GM21737 (cell line): Measurements from ENCODE around the gene TSKS.
"Not testable (repeated sequence)": the region's sequence is repeated elsewhere in the genome, so short reads cannot be mapped to it uniquely, and the experiment has no call there.

Source experiments
- ATAC-seq: cut with Tn5 transposase; IDR thresholded peaks from one replicate; pipeline ENCODE4 v1.9.1; 2021; ENCODE audit warnings: mild to moderate bottlenecking, moderate library complexity; ENCODE audit not compliant: unreplicated experiment

Gene TSKS

DNA sequence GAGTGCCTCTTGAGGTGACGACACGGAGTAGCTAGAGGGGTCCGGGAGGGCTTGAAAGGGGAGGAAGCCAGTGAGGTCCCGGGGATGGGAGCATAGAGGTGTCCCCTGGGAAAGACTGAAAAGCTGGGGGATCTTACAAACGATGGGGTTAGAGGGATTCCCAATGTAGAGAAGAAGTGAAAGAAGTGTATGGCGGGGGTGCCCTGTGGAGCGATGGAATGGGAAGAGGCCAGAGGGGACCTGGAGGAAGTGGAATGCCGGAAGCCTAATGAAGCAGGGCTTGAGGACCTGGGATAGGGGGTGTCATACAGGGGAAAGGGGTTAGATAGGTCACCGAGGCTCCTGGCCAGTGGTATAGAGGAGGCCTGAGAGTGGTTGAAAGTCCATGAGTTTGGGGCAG, 4.3 kb upstream of the TSKS start:
- ATAC-seq: no peak

GRCh38 chr19:49766930-49767299, 3.8 kb upstream of the TSKS start, which contains the start of gene AP2A1:
Gene AP2A1, plus strand, starts transcription at chr19:49767001. Its CDS starts 133 bp downstream, at chr19:49767134.
- ATAC-seq: no peak

- peak; percentile 90 for ATAC-seq
Observed at GRCh38 chr19:49766007-49766929, 3.2 kb upstream of the TSKS start.

- no peak for ATAC-seq
Observed at GRCh38 chr19:49764341-49764740, 1.2 kb upstream of the TSKS start.

DNA sequence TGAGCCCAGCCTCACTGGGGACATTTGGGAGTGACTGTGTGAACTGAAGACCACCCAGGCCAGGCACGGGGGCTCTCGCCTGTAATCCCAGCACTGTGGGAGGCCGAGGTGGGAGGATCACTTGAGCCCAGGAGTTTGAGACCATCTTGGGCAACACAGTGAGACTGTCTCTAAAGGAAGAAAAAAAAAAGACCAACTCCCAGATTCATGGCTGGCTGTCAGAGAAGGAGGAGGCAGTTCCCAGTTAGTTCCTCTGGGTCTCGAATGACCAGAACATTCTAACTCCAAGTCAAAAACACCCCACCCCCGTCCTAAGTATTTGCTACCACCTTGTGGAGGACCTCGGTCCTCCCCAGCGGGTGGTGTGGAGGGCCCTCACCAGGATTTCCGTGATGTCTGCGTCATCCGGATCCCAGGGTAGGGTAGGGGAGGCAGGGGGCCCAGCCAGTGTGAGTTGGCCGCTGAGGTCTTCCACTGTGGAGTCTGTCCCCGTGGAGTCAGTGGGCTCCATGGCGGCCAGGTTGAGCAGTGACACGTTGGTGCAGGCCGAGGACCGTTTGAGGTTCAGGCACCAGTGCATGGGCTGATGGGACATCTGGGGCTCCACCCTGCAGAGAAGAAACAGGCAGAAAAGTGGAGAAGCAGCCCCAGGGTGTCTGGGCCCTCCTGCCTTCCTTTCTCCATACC, 1.3 kb downstream of the TSKS start:
- ATAC-seq: no peak

GRCh38 chr19:49761249-49761624, 1.9 kb downstream of the TSKS start:
- ATAC-seq: no peak

DNA sequence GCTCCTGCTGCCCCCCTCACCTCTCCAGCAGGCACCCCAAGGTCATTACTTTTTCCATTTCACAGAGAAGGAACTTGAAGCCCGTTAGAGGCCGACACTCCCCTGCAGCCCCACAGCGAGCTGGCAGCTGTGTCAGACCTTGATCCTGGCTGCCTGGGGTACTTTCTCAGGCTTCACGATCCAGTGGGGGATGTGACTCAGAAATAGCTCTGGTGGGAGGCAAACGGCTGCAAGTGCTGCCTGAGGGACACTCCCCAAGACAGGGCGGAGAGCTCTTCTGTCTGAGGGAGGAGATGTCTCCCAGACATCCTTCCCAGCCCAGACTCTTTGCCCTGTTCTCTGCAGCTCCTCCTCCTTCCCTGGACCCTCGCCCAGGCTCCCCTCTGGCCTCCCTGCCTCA, 4.8 kb downstream of the TSKS start:
- ATAC-seq: no peak

DNA sequence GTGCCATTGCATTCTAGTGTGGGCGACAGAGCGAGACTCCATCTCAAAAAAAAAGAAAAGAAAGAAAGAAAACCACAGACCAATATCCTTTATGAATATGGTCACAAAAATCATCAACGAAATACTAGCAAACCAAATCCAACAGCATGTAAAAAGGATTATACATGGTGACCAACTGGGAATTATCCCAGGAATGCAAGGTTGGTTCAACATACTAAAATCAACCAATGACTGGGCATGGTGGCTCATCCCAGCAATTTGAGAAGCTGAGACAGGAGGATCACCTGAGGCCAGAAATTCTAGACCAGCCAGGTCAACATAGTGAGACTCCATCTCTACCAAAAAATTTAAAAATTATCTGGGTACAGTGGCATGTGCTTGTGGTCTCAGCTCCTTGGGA, 7.2 kb downstream of the TSKS start:
- no peak for ATAC-seq

- no peak for ATAC-seq
Observed at GRCh38 chr19:49752701-49753100, 10.4 kb downstream of the TSKS start.

- no peak for ATAC-seq
Observed at GRCh38 chr19:49749771-49750170, 13.3 kb downstream of the TSKS start.

DNA sequence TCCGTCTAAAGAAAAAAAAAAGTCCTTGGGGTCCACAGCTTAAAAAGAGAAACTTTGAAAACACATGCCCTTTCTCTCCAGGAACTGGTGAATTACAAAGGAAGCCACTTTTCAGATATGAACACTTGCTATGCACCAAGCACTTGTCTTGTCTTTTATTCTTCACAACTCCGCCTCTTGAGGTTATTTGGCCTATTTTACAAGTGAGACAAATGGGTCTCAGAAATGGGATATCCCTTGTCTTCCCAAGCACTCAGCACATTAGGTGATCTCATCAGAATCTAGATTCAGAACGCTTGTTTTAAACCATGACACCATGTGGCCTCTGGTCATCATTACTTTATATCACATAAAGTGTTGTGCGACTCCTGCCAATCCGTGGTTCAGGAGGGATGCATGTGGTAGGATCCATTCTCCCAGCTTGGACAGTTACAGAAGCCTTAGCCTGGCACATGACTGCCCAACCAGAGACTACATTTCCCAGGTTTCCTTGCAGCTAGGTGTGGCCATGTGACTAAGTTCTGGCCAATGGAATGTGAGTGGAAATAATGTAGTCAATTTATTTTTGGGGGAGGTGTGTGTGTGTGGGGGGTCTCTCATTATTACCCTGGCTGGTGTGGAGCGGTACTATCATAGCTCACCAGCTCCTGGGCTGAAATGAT, 13.9 kb downstream of the TSKS start:
- ATAC-seq: no peak

- ATAC-seq: no peak
Observed at GRCh38 chr19:49746206-49746958, 16.7 kb downstream of the TSKS start.

DNA sequence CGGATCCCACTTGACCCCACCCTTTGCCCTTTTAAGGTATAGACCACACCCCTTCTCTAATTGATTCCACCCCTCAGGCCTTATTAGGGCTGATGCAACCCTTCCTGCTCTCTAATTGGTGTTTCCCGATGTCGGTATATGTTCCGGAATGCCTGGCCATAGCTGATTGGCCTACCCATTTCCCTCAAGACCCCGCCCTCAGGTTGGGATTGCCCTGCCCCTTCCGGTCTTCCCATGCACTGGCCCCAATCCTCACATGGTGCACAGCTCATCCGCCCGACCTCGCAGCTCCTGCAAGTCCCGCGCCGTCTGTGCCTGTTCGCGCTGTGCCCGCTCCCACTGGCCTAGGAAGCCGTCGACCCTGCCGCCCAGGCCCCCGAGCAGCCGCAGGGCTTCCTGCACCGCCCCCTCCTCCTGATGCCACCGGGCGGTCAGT, 18.1 kb downstream of the TSKS start:
- no peak for ATAC-seq

DNA sequence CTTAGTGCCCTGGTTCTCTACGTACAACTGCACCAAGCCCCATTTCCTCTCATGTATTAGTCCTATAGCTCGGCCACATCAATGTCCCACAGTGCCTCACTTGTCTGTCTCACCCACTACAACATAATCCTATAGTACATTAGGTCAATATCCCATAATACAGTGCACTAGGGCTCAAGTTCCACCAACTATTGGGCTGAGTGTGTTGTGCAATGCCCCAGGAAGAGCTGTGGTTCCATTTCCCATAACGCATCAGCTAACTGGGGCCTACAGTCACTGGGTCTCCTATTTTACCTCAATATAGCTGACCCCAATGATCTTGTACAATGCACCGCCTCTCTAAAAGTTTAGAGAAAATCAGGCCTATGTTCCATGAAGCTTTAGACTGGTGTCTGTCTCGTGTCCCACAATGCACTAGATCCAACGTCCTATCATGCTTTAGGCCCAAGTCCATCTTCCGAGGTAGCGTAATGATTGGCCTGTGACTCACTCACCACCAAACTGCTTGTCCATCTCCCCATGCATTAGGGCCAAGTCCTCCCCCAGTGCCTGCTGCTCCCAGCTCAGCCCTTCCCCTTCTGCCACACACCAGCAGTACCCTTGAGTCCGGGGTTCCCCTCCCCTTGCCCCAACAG, 21.8 kb downstream of the TSKS start:
- ATAC-seq: no peak

GRCh38 chr19:49739933-49740332, 23.2 kb downstream of the TSKS start:
- no peak for ATAC-seq

DNA sequence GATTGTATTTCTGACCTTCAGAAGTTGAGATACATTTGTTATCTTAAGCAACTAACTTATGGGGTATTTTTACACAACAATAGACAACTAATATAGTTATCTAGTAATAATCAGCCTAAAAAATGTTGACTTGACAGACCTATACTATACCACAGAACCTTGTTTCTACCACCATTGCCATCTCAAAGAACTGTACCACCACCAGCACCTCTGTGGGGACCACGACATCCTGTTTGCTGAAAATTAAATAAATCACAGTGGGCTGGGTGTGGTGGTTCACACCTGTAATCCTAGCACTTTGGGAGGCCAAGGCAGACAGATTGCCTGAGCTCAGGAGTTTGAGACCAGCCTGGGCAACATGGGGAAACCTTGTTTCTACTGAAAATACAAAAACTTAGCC, 24.0 kb downstream of the TSKS start:
- ATAC-seq: no peak

GRCh38 chr19:49738268-49738667, 24.8 kb downstream of the TSKS start:
- no peak for ATAC-seq

DNA sequence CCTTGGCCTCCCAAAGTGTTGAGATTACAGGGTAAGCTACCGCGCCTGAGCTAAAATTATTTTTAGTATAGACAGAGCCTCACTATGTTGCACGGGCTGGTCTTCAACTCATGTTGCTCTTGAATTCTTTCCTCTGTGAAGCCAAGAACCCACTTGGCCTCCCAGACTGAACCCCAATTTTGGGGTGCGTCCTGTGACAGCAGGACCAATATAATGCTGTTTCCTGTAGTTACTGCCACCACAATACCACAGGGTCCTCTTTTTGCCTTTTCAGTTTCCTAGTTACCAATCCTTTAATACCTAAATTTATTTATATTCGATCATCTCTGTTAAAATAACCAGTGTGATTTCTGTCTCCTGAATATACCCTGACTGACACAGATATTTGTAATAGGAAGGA, 32.9 kb downstream of the TSKS start:
- ATAC-seq: no peak

DNA sequence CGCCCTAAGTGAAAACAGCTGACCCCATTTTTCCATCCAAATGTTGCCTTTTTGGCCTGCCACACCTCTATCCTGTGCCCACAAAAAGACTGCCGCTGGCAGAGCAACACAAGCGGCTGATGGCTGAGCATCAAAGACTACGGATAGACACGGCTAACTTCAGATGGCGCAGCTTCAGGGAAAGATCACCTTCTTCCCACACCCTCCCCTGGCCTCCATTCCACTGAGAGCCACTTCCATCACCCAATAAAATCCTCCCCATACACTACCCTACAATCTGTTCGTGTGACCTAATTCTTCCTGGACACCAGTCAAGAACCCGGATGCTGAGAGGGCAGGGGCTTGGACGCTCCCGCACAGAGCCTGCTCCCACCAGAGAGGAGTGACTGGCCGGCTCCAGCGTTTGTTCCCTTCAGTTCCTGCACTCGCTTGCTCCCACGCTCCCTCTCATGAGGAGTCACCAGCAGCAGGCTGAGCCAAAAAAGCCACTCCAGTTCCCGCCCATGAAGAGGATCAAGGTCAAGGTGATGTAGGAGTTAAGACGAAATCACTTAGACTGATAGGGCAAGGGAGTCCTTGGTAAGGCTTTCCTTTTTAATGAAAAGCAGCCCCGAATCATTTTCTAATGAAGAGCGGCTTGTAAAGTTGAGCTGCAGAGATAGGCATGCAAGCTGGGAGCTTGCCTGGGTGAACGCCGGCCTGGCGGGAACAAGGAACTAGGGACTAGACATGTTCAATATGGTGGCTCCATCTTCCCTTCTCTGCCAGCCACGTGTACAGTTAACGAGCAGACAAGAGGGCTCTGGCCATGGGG, 35.7 kb downstream of the TSKS start:
- no peak for ATAC-seq

DNA sequence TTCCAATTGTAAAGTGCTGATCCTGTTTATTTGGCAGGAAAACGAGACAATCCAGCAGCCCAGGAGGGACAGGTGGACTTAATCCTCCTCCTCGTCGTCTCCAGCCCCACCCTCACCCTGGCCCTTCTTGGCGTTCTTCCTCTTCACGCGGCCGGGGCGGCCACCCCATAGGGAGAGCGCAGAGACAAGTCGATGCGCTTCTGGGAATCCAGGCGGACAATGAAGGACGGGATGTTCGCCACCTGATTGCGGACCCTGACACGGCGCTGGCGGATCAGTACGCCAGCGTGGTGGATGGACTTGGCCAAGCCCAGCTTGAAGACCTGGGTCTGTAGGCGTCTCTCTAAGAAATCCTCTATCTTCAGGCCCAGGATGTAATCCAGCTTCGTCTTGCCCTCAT, 43.7 kb downstream of the TSKS start:
- not testable (repeated sequence) for ATAC-seq
